ENCODE results near the gene TEK. TPM values are rescaled to one million over a fixed set of nuclear protein-coding genes. Genes with fewer than 3 reads are reported as not detected.
"Not testable (repeated sequence)": the region's sequence is repeated elsewhere in the genome, so short reads cannot be mapped to it uniquely, and the experiment has no call there.

Gene TEK
- total and polyA plus RNA-seq, 5 donors, result 10.2 to 29.7 (median 21.7) TPM

DNA sequence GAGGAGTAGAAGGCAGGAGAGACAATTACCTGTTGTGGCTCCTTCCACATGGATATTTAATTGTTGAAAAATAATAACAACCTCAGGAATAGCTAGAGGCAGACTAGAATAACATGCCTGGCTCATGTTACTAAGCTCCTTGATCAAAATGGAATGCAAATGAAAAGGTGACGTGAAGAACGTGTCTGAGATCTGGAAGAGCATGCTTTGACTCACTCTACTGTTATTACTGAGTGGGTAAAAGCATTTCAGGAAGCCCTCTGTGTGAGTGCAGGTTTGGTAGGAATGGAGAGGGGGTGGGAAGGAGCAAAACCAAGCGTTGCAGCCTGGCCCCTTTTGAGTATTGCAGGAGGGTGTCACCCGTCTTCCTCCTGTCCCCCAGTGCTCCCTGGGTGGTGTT is 103.2 kb downstream of the TEK start:
- H3K27me3 ChIP-seq (ENCODE audit: control insufficient read depth, insufficient read depth), result no peaks in the 10 kb centered on the region
- WGBS, result 74% methylated on average over 4 of the region's 4 CpGs
- no peak for DNase-seq
- no peaks in the 10 kb centered on the region for H3K4me1 ChIP-seq (ENCODE audit: control insufficient read depth, insufficient read depth, low read length)
- no peaks in the 10 kb centered on the region for H3K9me3 ChIP-seq (ENCODE audit: control insufficient read depth, low read length)
- no peak for ATAC-seq
- H3K27ac ChIP-seq (ENCODE audit: low read length), result no peak overlapping the region
- intact Hi-C loops (cut with DNase I), result loop anchor here in 1 of 4 donors (10.0 kb wide), 1 partner anchor 177 kb away; no protein-coding TSS in a partner anchor
- H3K4me3 ChIP-seq (ENCODE audit: low read length), result no peak overlapping the region

DNA sequence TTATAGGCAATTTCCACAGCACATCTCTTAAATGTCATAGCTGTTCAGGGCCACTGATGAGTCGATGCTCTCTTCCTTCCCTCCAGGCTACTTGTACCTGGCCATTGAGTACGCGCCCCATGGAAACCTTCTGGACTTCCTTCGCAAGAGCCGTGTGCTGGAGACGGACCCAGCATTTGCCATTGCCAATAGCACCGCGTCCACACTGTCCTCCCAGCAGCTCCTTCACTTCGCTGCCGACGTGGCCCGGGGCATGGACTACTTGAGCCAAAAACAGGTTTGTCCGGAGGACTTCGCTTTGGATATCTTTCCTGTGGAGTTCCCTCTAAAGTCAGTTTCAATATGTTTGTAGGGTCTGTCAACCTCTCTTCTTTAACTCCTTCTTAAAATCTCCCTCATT is 103.6 kb downstream of the TEK start:
- Histone ChIP-seq H3K9me3 (ENCODE audit: control insufficient read depth, low read length) (no peaks in the 10 kb centered on the region), H3K27ac (ENCODE audit: low read length) (no peak overlapping the region), H3K4me1 (ENCODE audit: control insufficient read depth, insufficient read depth, low read length) (no peaks in the 10 kb centered on the region), H3K27me3 (ENCODE audit: control insufficient read depth, insufficient read depth) (no peaks in the 10 kb centered on the region), H3K4me3 (ENCODE audit: low read length) (no peak overlapping the region)
- intact Hi-C loops (cut with DNase I), result loop anchor here in 1 of 4 donors (10.0 kb wide), 1 partner anchor 178 kb away; no protein-coding TSS in a partner anchor
- ATAC-seq (no peak), DNase-seq (peak in 1 of 3 donors; percentile 39)
- WGBS, result 97% methylated on average over 14 of the region's 14 CpGs

DNA sequence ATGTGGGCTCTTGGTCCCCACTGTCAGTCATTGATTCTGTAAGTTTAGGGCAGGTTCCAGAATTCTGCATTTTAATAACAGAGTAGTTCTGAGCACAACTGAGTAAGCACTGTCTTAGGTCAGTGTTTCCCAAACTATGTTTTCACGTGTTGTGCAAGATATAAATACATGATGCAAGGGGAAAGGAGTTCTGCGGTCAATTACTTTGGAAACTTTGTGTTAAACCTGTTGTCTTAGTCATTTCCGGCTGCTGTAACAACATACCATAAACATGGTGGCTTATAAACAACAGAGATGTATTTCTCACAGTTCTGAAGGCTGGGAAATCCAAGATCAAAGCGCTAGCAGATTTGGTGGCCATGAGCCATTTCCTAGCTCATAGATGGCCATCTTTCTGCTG is 118.2 kb downstream of the TEK start:
- no peak overlapping the region for H3K4me3 ChIP-seq (ENCODE audit: low read length)
- intact Hi-C loops (cut with DNase I), result no loop called here
- ATAC-seq, result no peak
- 92% methylated on average over 4 of the region's 4 CpGs for WGBS
- H3K27ac ChIP-seq (ENCODE audit: low read length), result no peak overlapping the region
- no peak for DNase-seq
- H3K9me3 ChIP-seq (ENCODE audit: control insufficient read depth, low read length), result no peaks in the 10 kb centered on the region
- H3K27me3 ChIP-seq (ENCODE audit: control insufficient read depth, insufficient read depth), result no peaks in the 10 kb centered on the region
- H3K4me1 ChIP-seq (ENCODE audit: control insufficient read depth, insufficient read depth, low read length), result no peaks in the 10 kb centered on the region

- H3K4me3 ChIP-seq (ENCODE audit: low read length); H3K9me3 ChIP-seq (ENCODE audit: control insufficient read depth, low read length); DNase-seq; H3K27ac ChIP-seq (ENCODE audit: low read length); intact Hi-C loops (cut with DNase I); H3K27me3 ChIP-seq (ENCODE audit: control insufficient read depth, insufficient read depth); ATAC-seq; H3K4me1 ChIP-seq (ENCODE audit: control insufficient read depth, insufficient read depth, low read length): not testable (repeated sequence)
- WGBS, result 81% methylated on average over 12 of the region's 12 CpGs
These were observed 130.6 kb downstream of the TEK start for GRCh38 chr9:27239648-27240047.

- 12% methylated on average over 2 of the region's 2 CpGs for WGBS
These were observed 138.7 kb downstream of the TEK start for GRCh38 chr9:27247756-27248155.

GRCh38 chr9:27248702-27249101 is 139.7 kb downstream of the TEK start:
- Histone ChIP-seq H3K4me3 (ENCODE audit: low read length) (no peak overlapping the region), H3K4me1 (ENCODE audit: control insufficient read depth, insufficient read depth, low read length) (no peaks in the 10 kb centered on the region), H3K9me3 (ENCODE audit: control insufficient read depth, low read length) (no peaks in the 10 kb centered on the region), H3K27me3 (ENCODE audit: control insufficient read depth, insufficient read depth) (no peaks in the 10 kb centered on the region), H3K27ac (ENCODE audit: low read length) (no peak overlapping the region)
- intact Hi-C loops (cut with DNase I), result no loop called here
- no peak for ATAC-seq
- no peak for DNase-seq

More at GRCh38 chr9:27247756-27248155, 138.7 kb downstream of the TEK start:
- intact Hi-C loops (cut with DNase I), result no loop called here
- H3K27me3 ChIP-seq (ENCODE audit: control insufficient read depth, insufficient read depth), result no peaks in the 10 kb centered on the region
- ATAC-seq (peak in 1 of 2 donors; percentile 69), DNase-seq (peak in 2 of 3 donors; percentile 18 to 26)
- H3K27ac ChIP-seq (ENCODE audit: low read length), result no peak overlapping the region
- no peaks in the 10 kb centered on the region for H3K4me1 ChIP-seq (ENCODE audit: control insufficient read depth, insufficient read depth, low read length)
- H3K4me3 ChIP-seq (ENCODE audit: low read length), result no peak overlapping the region
- no peaks in the 10 kb centered on the region for H3K9me3 ChIP-seq (ENCODE audit: control insufficient read depth, low read length)

DNA sequence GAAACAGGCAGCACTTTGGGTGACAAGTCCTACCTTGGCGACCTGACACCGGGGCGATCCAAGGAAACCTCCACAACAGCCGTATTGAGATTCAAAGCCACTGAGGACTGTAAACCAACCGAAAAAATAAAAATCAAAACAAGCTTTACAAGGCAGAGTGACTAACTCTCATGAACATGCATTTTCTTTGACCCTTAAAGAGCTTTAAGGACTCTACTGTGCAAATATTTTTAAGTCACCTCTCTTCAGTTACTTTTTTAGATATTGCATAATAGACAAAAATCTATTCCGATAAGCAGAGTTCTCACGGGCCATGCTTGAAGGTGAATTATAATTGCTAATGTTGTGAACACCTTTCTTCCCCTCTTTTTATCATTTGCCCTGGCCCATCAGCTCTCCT is 149.6 kb downstream of the TEK start:
- Histone ChIP-seq H3K4me1 (ENCODE audit: control insufficient read depth, insufficient read depth, low read length) (no peaks in the 10 kb centered on the region), H3K27me3 (ENCODE audit: control insufficient read depth, insufficient read depth) (no peaks in the 10 kb centered on the region), H3K9me3 (ENCODE audit: control insufficient read depth, low read length) (no peaks in the 10 kb centered on the region), H3K4me3 (ENCODE audit: low read length) (no peak overlapping the region), H3K27ac (ENCODE audit: low read length) (no peak overlapping the region)
- 90% methylated on average over 7 of the region's 7 CpGs for WGBS
- ATAC-seq, result no peak
- intact Hi-C loops (cut with DNase I), result no loop called here
- no peak for DNase-seq

DNA sequence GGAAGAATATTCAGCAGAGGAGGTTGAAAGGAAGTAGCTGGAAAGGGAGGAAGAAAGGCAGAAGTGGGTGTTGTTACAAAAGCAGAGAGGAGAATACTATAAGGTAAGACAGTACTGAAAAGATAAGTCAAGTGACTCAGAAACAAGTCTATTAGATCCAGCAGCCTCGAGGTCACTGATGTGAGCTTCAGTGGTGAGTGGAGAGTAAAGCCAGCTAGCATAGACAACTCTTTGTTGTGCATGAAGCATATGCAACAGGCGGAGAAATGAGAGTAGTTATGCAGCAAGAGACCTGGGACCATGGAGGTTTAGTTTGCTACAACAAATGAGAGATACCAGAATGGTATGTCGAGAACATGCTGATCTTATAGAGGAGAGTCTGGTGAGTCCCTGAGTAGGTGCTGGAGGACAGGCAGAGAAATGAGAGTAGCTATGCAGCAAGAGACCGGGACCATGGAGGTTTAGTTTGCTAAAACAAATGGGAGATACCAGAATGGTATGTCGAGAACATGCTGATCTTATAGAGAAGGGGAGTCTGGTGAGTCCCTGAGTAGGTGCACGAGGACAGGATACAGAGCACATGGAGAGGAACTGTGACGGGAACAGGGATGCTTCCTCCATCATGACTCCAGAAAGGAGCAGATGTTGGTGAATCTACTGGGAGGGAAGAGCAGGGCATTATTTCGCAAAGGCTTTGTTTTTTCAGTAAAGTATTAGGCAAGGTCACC is 151.9 kb downstream of the TEK start:
- Histone ChIP-seq H3K9me3 (ENCODE audit: control insufficient read depth, low read length) (no peaks in the 10 kb centered on the region), H3K4me1 (ENCODE audit: control insufficient read depth, insufficient read depth, low read length) (no peaks in the 10 kb centered on the region), H3K4me3 (ENCODE audit: low read length) (no peak overlapping the region), H3K27me3 (ENCODE audit: control insufficient read depth, insufficient read depth) (no peaks in the 10 kb centered on the region), H3K27ac (ENCODE audit: low read length) (no peak overlapping the region)
- 81% methylated on average over 8 of the region's 8 CpGs for WGBS
- ATAC-seq, result no peak
- DNase-seq, result no peak
- intact Hi-C loops (cut with DNase I), result no loop called here

GRCh38 chr9:27261517-27262211 is 152.6 kb downstream of the TEK start:
- ATAC-seq (no peak), DNase-seq (no peak)
- no peak overlapping the region for H3K27ac ChIP-seq (ENCODE audit: low read length)
- WGBS, result 73% methylated on average over 4 of the region's 4 CpGs
- H3K27me3 ChIP-seq (ENCODE audit: control insufficient read depth, insufficient read depth), result no peaks in the 10 kb centered on the region
- no peaks in the 10 kb centered on the region for H3K4me1 ChIP-seq (ENCODE audit: control insufficient read depth, insufficient read depth, low read length)
- intact Hi-C loops (cut with DNase I), result no loop called here
- H3K9me3 ChIP-seq (ENCODE audit: control insufficient read depth, low read length), result no peaks in the 10 kb centered on the region
- H3K4me3 ChIP-seq (ENCODE audit: low read length), result no peak overlapping the region

GRCh38 chr9:27272103-27272502 is 163.1 kb downstream of the TEK start:
- 93% methylated on average over 2 of the region's 2 CpGs for WGBS

DNA sequence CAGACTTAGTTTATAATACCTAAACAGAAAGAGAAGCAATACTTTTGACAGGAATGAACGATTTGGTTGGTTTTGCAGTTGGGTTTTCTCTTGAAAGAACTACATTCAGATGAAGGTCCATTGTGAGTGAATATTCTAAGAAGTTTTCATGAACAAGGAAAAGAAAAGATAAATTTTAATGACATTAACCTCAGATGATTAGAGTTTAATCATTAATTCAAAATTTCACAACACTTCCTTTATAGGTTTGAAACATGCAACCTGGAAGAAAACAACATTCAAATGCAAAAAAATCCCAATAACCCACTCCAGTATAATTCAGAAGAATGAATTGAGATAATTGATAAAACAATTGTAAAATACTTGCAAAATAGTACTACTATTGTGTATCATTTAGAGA is 164.2 kb downstream of the TEK start:
- Histone ChIP-seq H3K9me3 (ENCODE audit: control insufficient read depth, low read length) (no peaks in the 10 kb centered on the region), H3K4me1 (ENCODE audit: control insufficient read depth, insufficient read depth, low read length) (no peaks in the 10 kb centered on the region), H3K27ac (ENCODE audit: low read length) (no peak overlapping the region), H3K4me3 (ENCODE audit: low read length) (no peak overlapping the region), H3K27me3 (ENCODE audit: control insufficient read depth, insufficient read depth) (no peaks in the 10 kb centered on the region)
- WGBS, result 85% methylated on average over 1 of the region's 1 CpG
- intact Hi-C loops (cut with DNase I), result no loop called here
- DNase-seq (no peak), ATAC-seq (no peak)

More at GRCh38 chr9:27272103-27272502, 163.1 kb downstream of the TEK start:
- DNase-seq (no peak), ATAC-seq (no peak)
- H3K27me3 ChIP-seq (ENCODE audit: control insufficient read depth, insufficient read depth), result no peaks in the 10 kb centered on the region
- H3K27ac ChIP-seq (ENCODE audit: low read length), result no peak overlapping the region
- no peak overlapping the region for H3K4me3 ChIP-seq (ENCODE audit: low read length)
- H3K4me1 ChIP-seq (ENCODE audit: control insufficient read depth, insufficient read depth, low read length), result no peaks in the 10 kb centered on the region
- intact Hi-C loops (cut with DNase I), result no loop called here
- H3K9me3 ChIP-seq (ENCODE audit: control insufficient read depth, low read length), result no peaks in the 10 kb centered on the region
